H9 (cell line): Measurements from ENCODE around the gene AIFM2. TPM values are rescaled to one million over a fixed set of nuclear protein-coding genes. Genes with fewer than 3 reads are reported as not detected.

Experiments
- DNase-seq: peaks from one replicate; pipeline ENCODE4 v3.0.0-alpha.2; 2017
- H2AFZ ChIP-seq: one replicate; pipeline ENCODE4 v1.6.1; 2013; ENCODE audit warnings: mild to moderate bottlenecking, low read length, control low read depth, moderate library complexity
- H2AK5ac ChIP-seq: 2 replicates; pipeline ENCODE4 v1.6.1; 2013; ENCODE audit warnings: low read length, control low read depth, mixed read lengths; ENCODE audit not compliant: insufficient read length
- H2BK120ac ChIP-seq: one replicate; pipeline ENCODE4 v1.6.1; 2013; ENCODE audit warnings: low read depth, mild to moderate bottlenecking, low read length, control low read depth, inconsistent platforms; ENCODE audit not compliant: poor library complexity, severe bottlenecking
- H2BK12ac ChIP-seq: 2 replicates; pipeline ENCODE4 v1.6.1; 2013; ENCODE audit warnings: low read length, control low read depth, mixed read lengths, low read depth; ENCODE audit not compliant: insufficient read length
- H2BK15ac ChIP-seq: 2 replicates; pipeline ENCODE4 v1.6.1; 2013; ENCODE audit warnings: low read depth, low read length, control low read depth
- H2BK20ac ChIP-seq: one replicate; pipeline ENCODE4 v1.6.1; 2013; ENCODE audit warnings: low read depth, mild to moderate bottlenecking, low read length, control low read depth, inconsistent platforms; ENCODE audit not compliant: poor library complexity, severe bottlenecking
- H2BK5ac ChIP-seq: 2 replicates; pipeline ENCODE4 v1.6.1; 2013; ENCODE audit warnings: low read length, control low read depth, mixed read lengths; ENCODE audit not compliant: insufficient read length
- H3K14ac ChIP-seq: 2 replicates; pipeline ENCODE4 v1.6.1; 2013; ENCODE audit warnings: low read length, control low read depth; ENCODE audit not compliant: insufficient read depth
- H3K18ac ChIP-seq: 2 replicates; pipeline ENCODE4 v1.6.1; 2013; ENCODE audit warnings: low read depth, mild to moderate bottlenecking, mixed read lengths, low read length, control low read depth; ENCODE audit not compliant: insufficient read length
- H3K23ac ChIP-seq: 2 replicates; pipeline ENCODE4 v1.6.1; 2013; ENCODE audit warnings: low read length, control low read depth, mixed read lengths, low read depth; ENCODE audit not compliant: insufficient read length
- H3K23me2 ChIP-seq: 2 replicates; pipeline ENCODE4 v1.6.1; 2013; ENCODE audit warnings: low read depth, mild to moderate bottlenecking, mixed read lengths, low read length, control low read depth; ENCODE audit not compliant: insufficient read length, poor library complexity, severe bottlenecking
- H3K27ac ChIP-seq: 2 replicates; pipeline ENCODE4 v1.5.1; 2013; ENCODE audit warnings: low read length, control low read depth, mixed read lengths, low read depth; ENCODE audit not compliant: insufficient read length
- H3K27me3 ChIP-seq: 2 replicates; pipeline ENCODE4 v1.6.1; 2013; ENCODE audit warnings: low read length, control low read depth, inconsistent platforms; ENCODE audit not compliant: insufficient read depth
- H3K4ac ChIP-seq: 2 replicates; pipeline ENCODE4 v1.6.1; 2013; ENCODE audit warnings: low read depth, mild to moderate bottlenecking, control low read depth, inconsistent platforms, low read length, moderate library complexity
- H3K4me1 ChIP-seq: 2 replicates; pipeline ENCODE4 v1.6.1; 2013; ENCODE audit warnings: low read length, control low read depth, inconsistent platforms; ENCODE audit not compliant: insufficient read depth
- H3K4me2 ChIP-seq: 2 replicates; pipeline ENCODE4 v1.6.1; 2013; ENCODE audit warnings: low read length, control low read depth, mixed read lengths; ENCODE audit not compliant: insufficient read length, insufficient read depth
- H3K56ac ChIP-seq: 2 replicates; pipeline ENCODE4 v1.6.1; 2013; ENCODE audit warnings: low read depth, mild to moderate bottlenecking, mixed read lengths, low read length, control low read depth; ENCODE audit not compliant: insufficient read length
- H3K79me1 ChIP-seq: 2 replicates; pipeline ENCODE4 v1.6.1; 2013; ENCODE audit warnings: low read depth, mild to moderate bottlenecking, moderate library complexity, low read length, control low read depth, inconsistent platforms; ENCODE audit not compliant: insufficient read depth, poor library complexity, severe bottlenecking
- H3K79me2 ChIP-seq: 2 replicates; pipeline ENCODE4 v1.6.1; 2013; ENCODE audit warnings: low read length, control low read depth, inconsistent platforms; ENCODE audit not compliant: insufficient read depth
- H3K9ac ChIP-seq: 2 replicates; pipeline ENCODE4 v1.6.1; 2013; ENCODE audit warnings: low read length, control low read depth, mixed read lengths; ENCODE audit not compliant: insufficient read length; ENCODE audit errors: extremely low read depth
- H3K9me3 ChIP-seq: one replicate; pipeline ENCODE4 v1.6.1; 2013; ENCODE audit warnings: low read depth, low read length, inconsistent platforms; ENCODE audit not compliant: control insufficient read depth
- H3T11ph ChIP-seq: one replicate; pipeline ENCODE4 v1.6.1; 2013; ENCODE audit warnings: mild to moderate bottlenecking, low read length, control low read depth, inconsistent platforms
- H4K20me1 ChIP-seq: one replicate; pipeline ENCODE4 v1.6.1; 2013; ENCODE audit not compliant: control insufficient read depth, insufficient read length, insufficient read depth
- H4K5ac ChIP-seq: 2 replicates; pipeline ENCODE4 v1.6.1; 2013; ENCODE audit warnings: low read depth, mild to moderate bottlenecking, mixed read lengths, low read length, control low read depth; ENCODE audit not compliant: insufficient read length
- H4K8ac ChIP-seq: replicated peaks from 2 replicates; pipeline ENCODE4 v1.6.1; 2013; ENCODE audit warnings: low read length, control low read depth, mixed read lengths, low read depth; ENCODE audit not compliant: insufficient read length
- H4K91ac ChIP-seq: 2 replicates; pipeline ENCODE4 v1.6.1; 2013; ENCODE audit warnings: low read depth, mild to moderate bottlenecking, moderate library complexity, mixed read lengths, low read length, control low read depth; ENCODE audit not compliant: insufficient read length
- H3K27ac Mint-ChIP-seq, 3 experiments: 2 replicates in 2 of 3; 3 replicates in 1 of 3; pipeline ENCODE4 v1.8.0; 2020 to 2021; ENCODE audit warnings: mixed read lengths in 3 of 3, mild to moderate bottlenecking in 1 of 3, moderate library complexity in 1 of 3
- H3K27me3 Mint-ChIP-seq: 2 replicates; pipeline ENCODE4 v1.8.0; 2021; ENCODE audit warnings: low read depth, mild to moderate bottlenecking, moderate library complexity, mixed read lengths
- H3K36me3 Mint-ChIP-seq, 3 experiments: 2 replicates in 2 of 3; 3 replicates in 1 of 3; pipeline ENCODE4 v1.8.0; 2020 to 2021; ENCODE audit warnings: low read depth in 3 of 3, mixed read lengths in 3 of 3; ENCODE audit not compliant: insufficient read depth in 1 of 3
- H3K4me1 Mint-ChIP-seq, 2 experiments: 2 replicates each; pipeline ENCODE4 v1.8.0; 2020; ENCODE audit warnings: mixed read lengths in 2 of 2
- H3K4me3 Mint-ChIP-seq, 2 experiments: 2 replicates in 1 of 2; 3 replicates in 1 of 2; pipeline ENCODE4 v1.8.0; 2020 to 2021; ENCODE audit warnings: mild to moderate bottlenecking in 2 of 2, mixed read lengths in 2 of 2, moderate library complexity in 1 of 2
- H3K9me3 Mint-ChIP-seq, 2 experiments: 2 replicates in 1 of 2; 3 replicates in 1 of 2; pipeline ENCODE4 v1.8.0; 2020; ENCODE audit warnings: mild to moderate bottlenecking in 2 of 2, mixed read lengths in 2 of 2, moderate library complexity in 1 of 2
- WGBS: extraction: QIAGEN DNeasy Blood & Tissue Kit; methylation state at CpG from one replicate; pipeline ENCODE4 v1.1.7; 2013; ENCODE audit warnings: missing lambda C conversion rate, low lambda C conversion rate, mixed read lengths; ENCODE audit not compliant: insufficient read length; ENCODE audit errors: extremely low coverage; 5-methylcytosine and 5-hydroxymethylcytosine counted together
- total RNA-seq: library from RNA; stranded (reverse); gene quantifications from 2 replicates; pipeline ENCODE4 v1.2.1, GENCODE V29; 2021
- TF ChIP-seq, protein P1 (sequence below): fragments of 200-600 bp; sonication (generic); conservative IDR thresholded peaks from 3 replicates; pipeline ENCODE4 v1.8.0; 2021; ENCODE audit warnings: antibody characterized with exemption, mild to moderate bottlenecking

AIFM2 gene
- total RNA-seq, 1 experiment from 2014 or later: 5.3 TPM

DNA sequence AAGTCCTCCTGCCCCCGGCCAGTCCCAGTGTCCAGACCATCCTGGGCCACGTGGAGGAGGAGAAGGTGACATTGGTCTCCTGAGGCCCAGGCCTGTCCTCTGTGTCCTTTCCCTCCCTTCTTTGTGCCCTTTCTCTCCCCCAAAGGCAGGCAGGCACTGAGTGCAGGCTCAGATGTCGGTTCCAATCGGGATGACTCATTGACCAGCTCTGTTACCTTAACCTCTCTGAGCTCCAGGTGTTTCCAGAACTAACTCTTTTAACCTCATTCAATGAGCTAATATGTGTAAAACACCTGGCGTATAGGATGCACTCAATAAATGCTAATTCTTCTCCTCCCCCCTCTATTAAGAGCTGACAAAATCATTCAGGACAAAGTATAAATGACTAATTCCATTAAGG is 54.3 kb downstream of the AIFM2 start:
- H3K4me3 Mint-ChIP-seq: no peak overlapping the region

More for the DNA sequence above, 54.3 kb downstream of the AIFM2 start:
- no peak overlapping the region for H4K91ac ChIP-seq
- H3K9me3 ChIP-seq: no peaks in the 10 kb centered on the region
- no peak overlapping the region for H2BK15ac ChIP-seq
- WGBS: no CpG with 5 or more reads among the region's 5 CpGs
- no peaks in the 10 kb centered on the region for H3K27me3 ChIP-seq
- H3K4me1 ChIP-seq: peaks cover 5% of the 10 kb centered on the region; the same call in 1 of the 2 replicates
- no peak overlapping the region for H4K8ac ChIP-seq
- peaks cover 14% of the 10 kb centered on the region for H3K27me3 Mint-ChIP-seq
- H2BK12ac ChIP-seq: no peak overlapping the region
- H3K79me1 ChIP-seq: no peaks in the 10 kb centered on the region
- no peak overlapping the region for H3K27ac Mint-ChIP-seq
- no peaks in the 10 kb centered on the region for H3K9me3 Mint-ChIP-seq
- H3K23ac ChIP-seq: no peak overlapping the region
- DNase-seq: no peak
- H3K4ac ChIP-seq: no peak overlapping the region
- no peak overlapping the region for H2AFZ ChIP-seq
- no peak overlapping the region for H3K9ac ChIP-seq
- no peak overlapping the region for H4K5ac ChIP-seq
- H3T11ph ChIP-seq: no peak overlapping the region
- H3K23me2 ChIP-seq: no peaks in the 10 kb centered on the region
- no peaks in the 10 kb centered on the region for H3K79me2 ChIP-seq
- no peak overlapping the region for H3K27ac ChIP-seq
- no peak overlapping the region for H3K4me2 ChIP-seq
- TF ChIP-seq, protein P1, sequence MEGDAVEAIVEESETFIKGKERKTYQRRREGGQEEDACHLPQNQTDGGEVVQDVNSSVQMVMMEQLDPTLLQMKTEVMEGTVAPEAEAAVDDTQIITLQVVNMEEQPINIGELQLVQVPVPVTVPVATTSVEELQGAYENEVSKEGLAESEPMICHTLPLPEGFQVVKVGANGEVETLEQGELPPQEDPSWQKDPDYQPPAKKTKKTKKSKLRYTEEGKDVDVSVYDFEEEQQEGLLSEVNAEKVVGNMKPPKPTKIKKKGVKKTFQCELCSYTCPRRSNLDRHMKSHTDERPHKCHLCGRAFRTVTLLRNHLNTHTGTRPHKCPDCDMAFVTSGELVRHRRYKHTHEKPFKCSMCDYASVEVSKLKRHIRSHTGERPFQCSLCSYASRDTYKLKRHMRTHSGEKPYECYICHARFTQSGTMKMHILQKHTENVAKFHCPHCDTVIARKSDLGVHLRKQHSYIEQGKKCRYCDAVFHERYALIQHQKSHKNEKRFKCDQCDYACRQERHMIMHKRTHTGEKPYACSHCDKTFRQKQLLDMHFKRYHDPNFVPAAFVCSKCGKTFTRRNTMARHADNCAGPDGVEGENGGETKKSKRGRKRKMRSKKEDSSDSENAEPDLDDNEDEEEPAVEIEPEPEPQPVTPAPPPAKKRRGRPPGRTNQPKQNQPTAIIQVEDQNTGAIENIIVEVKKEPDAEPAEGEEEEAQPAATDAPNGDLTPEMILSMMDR: no peak
- H2BK5ac ChIP-seq: no peak overlapping the region
- no peak overlapping the region for H3K18ac ChIP-seq
- no peak overlapping the region for H3K56ac ChIP-seq
- peaks cover 11 to 18% of the 10 kb centered on the region in 2 experiments for H3K4me1 Mint-ChIP-seq
- H3K36me3 Mint-ChIP-seq: no peaks in the 10 kb centered on the region; a peak in 3 of 7 replicates
- no peaks in the 10 kb centered on the region for H4K20me1 ChIP-seq
- no peak overlapping the region; the same call in 1 of the 2 replicates for H3K14ac ChIP-seq
- no peak overlapping the region for H2BK120ac ChIP-seq
- H2BK20ac ChIP-seq: no peak overlapping the region
- no peak overlapping the region for H2AK5ac ChIP-seq
